Skin of body (tissue), 2 donors: Measurements from ENCODE around the gene MS4A8. TPM values are rescaled to one million over a fixed set of nuclear protein-coding genes. Genes with fewer than 3 reads are reported as not detected.
"Not testable (repeated sequence)": the region's sequence is repeated elsewhere in the genome, so short reads cannot be mapped to it uniquely, and the experiment has no call there.

Source experiments
- DNase-seq: peaks from one replicate; lab custom pipeline; 2025; lab: John Stamatoyannopoulos, UW
- total RNA-seq: library from RNA; depleted of rRNA; stranded (reverse); fragments of >200 nt; gene quantifications from one replicate; pipeline ENCODE4 v1.2.3, GENCODE V29; 2014

Gene MS4A8
- not detected for total RNA-seq

- DNase-seq, result no peak
Measured at GRCh38 chr11:60699284-60699691, at the start of gene MS4A8. MS4A8 (plus strand) TSS chr11:60699612; CDS start chr11:60700861, 1,249 bp downstream.

GRCh38 chr11:60657888-60658287 lies 41.5 kb upstream of the MS4A8 start:
- DNase-seq, result no peak

GRCh38 chr11:60658409-60658808 lies 41.0 kb upstream of the MS4A8 start:
- DNase-seq, result no peak

GRCh38 chr11:60672255-60672654 lies 27.2 kb upstream of the MS4A8 start:
- DNase-seq, result no peak

- DNase-seq, result not testable (repeated sequence)
Measured at GRCh38 chr11:60678231-60678630, 21.2 kb upstream of the MS4A8 start.

GRCh38 chr11:60679879-60680278 lies 19.5 kb upstream of the MS4A8 start:
- DNase-seq, result no peak

GRCh38 chr11:60680455-60681119 lies 18.8 kb upstream of the MS4A8 start:
- DNase-seq, result no peak

GRCh38 chr11:60684541-60684848 lies 14.9 kb upstream of the MS4A8 start:
- not testable (repeated sequence) for DNase-seq

GRCh38 chr11:60691661-60692060 lies 7.8 kb upstream of the MS4A8 start:
- DNase-seq, result no peak

- DNase-seq, result peak; percentile 5
Measured at GRCh38 chr11:60699936-60700335, 524 bp downstream of the MS4A8 start.

- no peak for DNase-seq
Measured at GRCh38 chr11:60700689-60701468, 1.5 kb downstream of the MS4A8 start.

GRCh38 chr11:60701469-60701818 lies 2.0 kb downstream of the MS4A8 start:
- DNase-seq, result no peak

GRCh38 chr11:60703374-60703773 lies 4.0 kb downstream of the MS4A8 start:
- no peak for DNase-seq

- DNase-seq, result no peak
Measured at GRCh38 chr11:60705895-60706294, 6.5 kb downstream of the MS4A8 start.

- no peak for DNase-seq
Measured at GRCh38 chr11:60706931-60707330, 7.5 kb downstream of the MS4A8 start.

GRCh38 chr11:60710482-60710881 lies 11.1 kb downstream of the MS4A8 start:
- no peak for DNase-seq

- DNase-seq, result no peak
Measured at GRCh38 chr11:60711276-60711675, 11.9 kb downstream of the MS4A8 start.

GRCh38 chr11:60713423-60713822 lies 14.0 kb downstream of the MS4A8 start:
- DNase-seq, result not testable (repeated sequence)

- no peak for DNase-seq
Measured at GRCh38 chr11:60717956-60718355, 18.5 kb downstream of the MS4A8 start.

- DNase-seq, result no peak
Measured at GRCh38 chr11:60718524-60719316, 19.3 kb downstream of the MS4A8 start.

GRCh38 chr11:60719391-60719790 lies 20.0 kb downstream of the MS4A8 start:
- no peak for DNase-seq

- no peak for DNase-seq
Measured at GRCh38 chr11:60720460-60720859, 21.0 kb downstream of the MS4A8 start.
